Head of caudate nucleus (tissue), 42 donors: ENCODE data around the gene EIPR1.

Source experiments
- DNase-seq, 42 donors: peaks; one replicate each; pipeline versions ENCODE4 v3.0.0 to v3.0.0-alpha.2; 2020 to 2021; ENCODE audit warnings: mixed read lengths in 7 of 42
- intact Hi-C: fragments of 100-400 bp; cut with DNase I; formaldehyde crosslinking; loops from one replicate; pipeline ENCODE4 v1.15.0; 2022

The EIPR1 gene

DNA sequence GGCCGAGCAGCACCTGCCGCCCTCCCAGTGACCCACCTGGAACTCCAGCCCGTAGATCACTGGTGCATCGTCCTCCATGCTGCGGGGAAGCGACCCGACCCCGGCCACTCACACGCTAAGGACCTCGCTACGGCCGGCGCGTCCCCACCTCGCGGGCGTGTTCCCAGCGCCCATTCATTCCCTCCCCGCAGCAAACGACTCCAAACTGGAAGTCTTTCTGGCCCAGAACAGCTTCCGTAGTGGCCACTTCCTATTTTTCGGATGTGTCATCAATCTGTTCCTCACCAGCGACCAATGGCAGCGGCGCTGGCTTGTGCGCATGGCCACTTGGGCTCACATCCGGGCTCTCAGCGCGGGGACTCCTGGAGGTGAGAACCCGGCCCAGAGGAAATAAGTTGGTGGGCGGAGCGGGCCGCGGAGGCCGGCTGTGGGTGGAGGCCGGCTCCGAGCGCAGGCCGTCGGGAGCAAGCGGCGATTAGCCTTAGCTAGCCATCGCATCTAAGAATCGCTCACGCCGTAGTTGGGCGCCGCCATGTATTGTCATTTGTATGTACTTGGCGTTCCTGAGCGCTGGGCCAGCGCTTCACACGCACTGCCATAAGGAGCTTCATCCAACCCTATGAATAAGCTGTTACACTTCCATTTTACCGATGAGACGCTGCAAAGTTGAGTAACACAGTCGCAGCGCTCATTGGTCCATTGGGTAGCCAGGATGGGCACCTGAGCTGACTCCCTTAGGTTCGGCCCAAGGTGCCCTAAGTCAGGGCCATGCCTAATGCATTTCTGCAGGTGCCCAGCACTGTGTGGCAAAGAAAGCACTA, at the start of gene EIPR1:
TSS of gene EIPR1 (minus strand) at position 207 of the 821 bp plus-strand sequence. CDS start at position 78, 129 bp downstream.
- DNase-seq: peak; percentile 88 to 100 (median 98)
- intact Hi-C loops: loop anchor here (5.0 kb wide), 3 partner anchors 76 to 199 kb away; partner anchors contain the start of gene RPS7

DNA sequence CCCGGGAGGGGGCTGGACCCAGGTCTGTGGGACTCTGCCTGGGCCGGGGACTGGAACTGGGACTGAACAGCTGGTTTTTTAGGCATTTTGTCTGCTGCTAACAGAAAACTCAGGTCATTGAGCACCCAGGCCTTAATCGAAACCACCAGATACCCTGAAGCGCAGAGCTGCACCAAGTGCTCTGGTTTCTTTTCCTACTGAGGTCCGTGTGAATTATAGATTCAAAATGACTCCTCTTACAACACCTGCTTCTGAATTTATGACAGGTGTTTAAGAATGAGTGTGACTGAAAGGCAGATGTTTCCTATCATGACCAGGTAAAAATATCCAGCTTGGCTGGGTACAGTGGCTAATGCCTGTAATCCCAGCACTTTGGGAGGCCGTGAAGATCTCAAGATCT, 49.7 kb upstream of the EIPR1 start:
- no peak for DNase-seq
- intact Hi-C loops: no loop called here

DNA sequence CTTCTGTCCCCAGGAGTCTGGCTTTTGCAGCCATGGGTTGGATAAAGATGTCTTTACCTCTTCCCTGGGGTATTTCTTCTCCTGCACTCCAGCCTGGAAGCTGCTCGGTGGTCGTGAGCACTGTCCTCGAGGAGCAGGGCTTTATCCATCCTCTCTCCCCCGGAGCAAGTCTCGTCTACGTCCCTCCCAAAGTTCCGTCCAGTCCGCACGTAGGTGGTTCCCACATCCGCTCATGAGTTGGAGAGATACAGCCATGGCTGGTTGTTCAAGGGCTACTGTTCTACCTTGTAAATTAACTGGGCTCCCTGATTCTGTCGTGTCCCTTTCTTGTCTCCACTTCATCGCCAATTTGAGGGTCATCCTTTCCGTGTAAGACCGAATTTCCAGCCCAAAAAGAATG, 49.0 kb upstream of the EIPR1 start:
- DNase-seq: no peak
- intact Hi-C loops: no loop called here

DNA sequence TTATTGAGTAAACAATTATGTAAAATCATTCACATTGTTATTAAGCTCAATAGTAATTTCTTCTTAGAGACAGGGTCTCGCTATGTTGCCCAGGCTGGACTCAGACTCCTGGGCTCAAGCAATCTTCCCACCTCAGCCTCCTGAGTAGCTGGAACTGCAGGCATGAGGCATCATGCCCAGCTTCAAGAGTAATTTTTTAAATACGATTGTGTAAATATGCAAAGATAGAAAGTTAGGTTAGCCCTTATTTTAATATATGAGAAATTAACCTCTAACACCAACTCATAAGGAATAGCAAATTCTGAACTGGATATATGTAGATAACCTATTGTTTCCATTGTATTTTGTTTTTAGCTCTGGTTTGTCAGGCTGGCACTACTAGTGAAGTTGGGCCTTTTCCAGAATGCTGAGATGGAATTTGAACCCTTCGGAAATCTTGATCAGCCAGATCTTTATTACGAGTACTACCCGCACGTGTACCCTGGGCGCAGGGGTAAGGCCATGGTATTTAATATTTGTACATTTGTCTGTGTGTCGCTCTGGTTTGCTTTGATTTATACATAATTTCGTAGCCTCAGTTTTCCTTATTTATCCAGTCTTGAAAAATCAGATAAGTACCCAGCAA, 46.7 kb upstream of the EIPR1 start:
- DNase-seq: no peak
- intact Hi-C loops: no loop called here

DNA sequence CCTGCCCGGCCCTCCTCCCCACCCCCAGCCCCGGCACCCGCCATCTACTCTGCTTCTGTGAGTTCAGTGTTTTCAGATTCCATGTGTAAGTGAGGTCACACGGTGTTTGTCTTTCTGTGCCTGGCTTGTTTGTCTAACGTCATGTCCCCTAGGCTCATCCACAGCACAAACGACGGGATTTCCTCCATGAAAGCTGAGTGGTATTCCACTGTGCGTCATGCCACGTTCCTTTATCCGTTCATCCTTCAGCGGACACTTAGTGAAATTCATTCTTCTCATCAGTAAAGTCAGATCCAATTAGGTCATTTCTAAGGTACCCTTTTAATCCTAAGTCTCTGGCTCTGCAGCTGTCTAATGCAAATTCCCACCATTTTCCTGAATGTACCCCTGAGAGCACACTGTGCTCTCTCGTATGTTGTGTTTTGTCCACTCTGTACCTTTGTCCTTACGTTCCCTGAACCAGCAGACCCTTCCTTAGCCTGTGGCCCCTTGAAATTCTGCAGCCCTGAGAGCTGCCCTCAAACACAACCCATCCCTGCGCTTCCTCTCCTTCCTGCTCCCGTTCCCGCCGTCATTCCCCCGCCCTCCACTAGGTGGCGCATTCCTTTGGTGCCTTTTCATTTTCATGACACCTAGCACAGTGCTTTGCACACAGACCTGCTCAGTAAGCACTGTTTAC, 46.0 kb upstream of the EIPR1 start:
- peak in 38 of 42 donors; percentile 40 to 89 (median 68) for DNase-seq
- intact Hi-C loops: no loop called here

DNA sequence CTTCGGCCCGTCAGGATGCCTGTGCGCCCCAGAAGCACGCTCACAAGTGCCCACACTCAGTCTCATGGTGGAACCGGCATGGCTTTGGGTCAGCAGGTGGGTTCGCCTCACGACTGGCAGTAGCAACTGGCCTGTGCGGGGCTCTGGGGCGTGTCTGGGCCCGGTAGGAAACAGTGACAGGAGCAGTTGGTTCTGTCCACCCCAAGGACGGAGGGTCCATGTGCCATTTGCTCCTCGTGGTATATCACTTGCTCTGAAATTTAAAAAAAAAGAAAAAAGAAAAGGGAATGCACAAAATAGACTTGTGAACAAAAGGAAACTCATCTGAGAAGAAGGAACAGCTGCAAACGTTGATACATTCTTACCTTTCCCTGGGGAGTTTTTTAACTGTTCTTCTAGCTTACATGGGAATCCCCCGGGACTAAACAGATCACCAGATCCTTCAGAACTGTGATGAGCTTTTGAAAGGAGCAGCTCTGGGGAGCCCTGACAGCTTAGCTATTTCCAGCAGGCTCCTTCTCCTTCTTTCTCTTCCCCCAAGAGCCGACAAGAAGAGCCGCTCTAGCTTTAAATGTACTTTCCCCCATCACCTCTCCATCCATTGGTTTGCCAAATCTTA, 44.7 kb upstream of the EIPR1 start:
- intact Hi-C loops: no loop called here
- DNase-seq: no peak

DNA sequence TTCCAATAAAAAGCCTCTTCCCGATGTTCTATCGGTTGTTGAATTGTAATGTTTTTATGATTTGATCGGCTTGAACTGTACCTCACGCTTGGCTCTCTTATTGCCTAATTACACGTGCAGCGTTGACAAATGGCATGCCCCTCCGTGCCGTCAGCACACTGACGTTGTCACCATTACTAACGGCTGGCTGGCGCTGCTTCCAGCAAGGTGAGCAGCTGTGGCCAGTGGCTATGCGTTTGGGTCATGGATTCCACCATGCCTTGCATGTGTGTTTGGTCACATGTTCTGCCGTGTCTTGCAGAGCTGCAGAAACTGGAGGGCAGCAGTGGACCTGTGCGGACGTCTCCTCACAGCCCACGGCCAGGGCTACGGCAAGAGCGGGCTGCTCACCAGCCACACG, 44.0 kb upstream of the EIPR1 start:
- intact Hi-C loops: no loop called here
- no peak for DNase-seq

DNA sequence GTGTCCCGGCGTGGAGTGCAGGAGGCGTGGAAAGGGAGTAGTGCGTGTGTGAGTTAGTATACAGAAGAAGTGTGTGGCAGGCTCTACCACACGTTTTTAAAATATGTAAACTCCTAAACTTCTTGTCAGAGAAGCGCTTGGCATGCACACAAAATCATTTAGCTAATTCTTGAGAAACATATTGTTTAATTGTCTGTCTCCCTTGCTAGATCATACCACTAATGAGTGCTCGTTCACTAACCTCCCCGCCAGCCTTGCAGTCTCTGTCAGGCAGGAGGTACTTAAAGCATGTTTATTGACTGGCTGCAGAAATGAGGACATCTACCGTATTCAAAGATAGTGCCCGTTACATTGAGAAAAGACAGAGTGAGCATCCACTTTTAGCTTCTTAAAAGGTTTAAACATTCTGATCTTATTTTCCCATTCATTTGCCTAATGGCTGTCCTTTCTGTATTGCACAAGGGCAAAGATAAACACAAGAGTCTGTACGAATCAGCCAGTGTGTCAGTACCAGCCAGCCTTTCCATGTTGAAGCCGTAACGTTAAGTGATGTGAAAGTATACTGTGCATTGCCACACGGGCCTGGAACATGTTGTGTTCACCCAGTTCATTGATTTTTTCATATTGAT, 43.3 kb upstream of the EIPR1 start:
- DNase-seq: no peak
- intact Hi-C loops: no loop called here

DNA sequence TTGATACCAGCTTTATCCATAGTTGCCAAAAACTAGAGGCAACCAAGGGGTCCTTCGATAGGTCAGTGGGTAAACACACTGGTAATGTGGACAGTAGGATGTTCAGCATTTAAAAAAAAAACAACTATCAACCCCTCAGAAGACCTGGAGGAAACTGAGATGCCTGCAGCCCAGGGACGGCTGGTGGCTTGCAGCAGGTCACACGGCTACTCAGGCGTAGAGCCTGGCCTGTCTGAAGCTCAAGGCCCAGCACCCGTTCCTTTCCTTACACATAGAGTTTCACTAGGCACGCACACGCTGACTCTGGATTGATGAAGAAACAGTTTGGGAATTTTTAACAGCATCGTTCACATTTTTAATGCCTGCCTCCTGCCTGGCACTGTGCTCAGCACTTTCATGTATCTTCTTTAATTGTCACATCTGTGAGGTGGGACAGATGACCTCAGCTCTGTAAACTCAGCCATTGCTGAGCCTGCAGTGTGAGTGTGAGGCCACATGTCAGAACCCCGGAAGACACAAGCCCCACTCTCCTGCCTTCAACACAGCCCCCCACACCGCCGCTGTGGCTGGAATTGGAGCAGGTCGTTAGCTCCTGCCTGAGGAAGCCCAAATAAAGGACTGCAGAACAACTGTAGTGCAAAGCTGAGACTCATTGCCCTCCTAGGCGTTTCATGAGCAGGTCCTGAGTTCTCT, 42.6 kb upstream of the EIPR1 start:
- intact Hi-C loops: no loop called here
- no peak for DNase-seq

DNA sequence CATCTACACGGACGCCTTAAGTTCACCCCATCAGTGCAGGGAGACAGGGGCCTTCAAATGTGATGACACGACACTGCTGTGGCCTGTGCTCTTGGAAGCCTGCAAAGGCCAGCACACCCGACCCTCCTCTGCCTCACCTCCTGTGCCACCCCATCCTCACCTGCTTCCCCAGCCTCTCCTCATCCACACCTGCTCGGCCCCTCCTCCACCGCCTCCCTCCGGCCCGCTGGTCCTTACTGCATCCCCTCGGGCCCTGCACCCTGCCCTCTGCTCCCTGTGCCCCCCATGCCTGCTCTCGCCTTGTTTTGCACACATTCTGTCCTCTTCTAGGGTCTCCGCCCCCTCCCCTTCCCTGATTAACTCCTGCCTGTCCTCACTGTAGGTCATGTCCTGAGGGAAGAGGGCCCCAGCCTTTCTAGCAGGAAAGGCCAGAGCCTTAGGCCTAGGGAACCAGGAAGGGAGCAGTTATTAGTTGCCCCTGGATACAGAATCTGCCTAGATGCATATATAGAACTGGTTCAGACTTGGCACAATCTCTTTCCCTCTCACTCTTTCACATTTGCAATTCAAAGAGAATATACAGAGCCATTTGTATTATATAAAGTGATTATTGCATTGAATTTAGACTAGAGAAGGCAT, 41.3 kb upstream of the EIPR1 start:
- intact Hi-C loops: no loop called here
- DNase-seq: no peak

DNA sequence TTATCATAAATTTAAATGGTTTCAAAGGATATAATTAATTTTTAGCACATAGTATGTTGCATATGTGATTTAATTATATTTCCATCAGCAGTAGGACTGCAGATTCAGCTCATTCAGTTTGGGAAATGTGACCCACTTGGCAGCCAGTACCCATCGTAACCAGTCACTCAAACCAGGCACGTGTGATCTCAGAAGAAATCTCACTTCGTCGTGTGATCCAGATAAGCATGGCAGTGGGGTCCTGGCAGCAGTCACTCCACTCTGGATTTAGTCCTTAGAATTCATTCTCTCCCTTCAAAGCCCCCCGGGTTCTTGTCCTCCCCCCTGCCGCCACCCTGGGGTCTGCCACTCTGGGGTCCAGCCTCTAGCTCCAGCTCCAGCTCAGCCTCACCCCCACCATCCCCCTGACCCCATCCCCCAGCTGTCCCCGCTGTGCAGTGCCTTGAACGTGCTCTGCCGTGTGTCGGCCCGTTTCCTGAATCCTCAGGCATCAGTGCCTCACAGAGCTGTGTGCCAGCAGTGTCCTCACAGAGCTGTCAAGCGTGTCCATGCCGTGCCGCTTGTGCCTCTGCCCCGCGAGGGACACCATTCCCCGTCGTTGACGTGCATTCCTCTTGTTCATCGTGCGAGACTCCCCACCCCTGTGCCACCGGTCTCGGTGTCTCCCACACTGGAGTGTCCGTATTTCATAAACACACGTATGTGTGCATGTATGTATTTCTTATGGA, 36.7 kb upstream of the EIPR1 start:
- intact Hi-C loops: no loop called here
- DNase-seq: no peak

DNA sequence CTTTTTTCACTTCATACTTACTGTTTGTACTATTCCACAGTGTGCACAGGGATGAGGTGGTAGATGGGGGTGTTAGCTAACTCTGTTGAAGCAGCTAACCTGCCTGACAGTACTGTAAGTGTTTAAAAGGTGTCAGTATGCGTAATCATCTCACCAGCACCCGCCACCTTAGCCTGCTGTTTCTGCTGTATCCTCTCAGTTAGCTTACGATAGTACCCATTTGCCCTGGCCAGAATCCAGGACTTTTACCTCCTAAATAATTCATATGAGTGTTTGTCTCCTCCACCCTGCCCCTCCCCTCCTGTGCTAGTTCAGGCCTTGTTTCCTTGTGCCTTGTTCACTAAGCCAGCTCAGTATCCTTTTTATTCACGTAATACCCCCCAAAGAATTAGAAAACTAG, 36.1 kb upstream of the EIPR1 start:
- DNase-seq: peak in 15 of 42 donors; percentile 22 to 80 (median 52)
- intact Hi-C loops: no loop called here

DNA sequence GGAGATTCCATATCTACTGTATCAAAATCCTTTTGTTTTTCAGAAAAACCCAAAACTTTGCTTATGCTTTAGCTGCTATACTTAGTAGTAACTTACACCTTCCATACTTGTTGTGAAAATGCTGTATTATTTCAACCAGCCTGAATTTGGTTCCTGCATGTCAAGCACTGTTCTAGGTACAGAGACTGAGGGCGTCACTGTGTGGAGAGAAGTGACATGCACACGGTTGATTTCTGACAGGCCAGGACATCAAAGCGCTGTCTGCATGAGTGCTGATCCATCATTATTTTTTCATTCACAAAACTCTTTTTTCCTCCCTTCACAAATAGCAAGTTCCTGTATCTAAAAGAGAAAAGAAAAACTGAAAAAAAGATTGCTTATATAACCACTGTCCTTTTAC, 33.5 kb upstream of the EIPR1 start:
- peak in 16 of 42 donors; percentile 27 to 82 (median 50) for DNase-seq
- intact Hi-C loops: no loop called here

DNA sequence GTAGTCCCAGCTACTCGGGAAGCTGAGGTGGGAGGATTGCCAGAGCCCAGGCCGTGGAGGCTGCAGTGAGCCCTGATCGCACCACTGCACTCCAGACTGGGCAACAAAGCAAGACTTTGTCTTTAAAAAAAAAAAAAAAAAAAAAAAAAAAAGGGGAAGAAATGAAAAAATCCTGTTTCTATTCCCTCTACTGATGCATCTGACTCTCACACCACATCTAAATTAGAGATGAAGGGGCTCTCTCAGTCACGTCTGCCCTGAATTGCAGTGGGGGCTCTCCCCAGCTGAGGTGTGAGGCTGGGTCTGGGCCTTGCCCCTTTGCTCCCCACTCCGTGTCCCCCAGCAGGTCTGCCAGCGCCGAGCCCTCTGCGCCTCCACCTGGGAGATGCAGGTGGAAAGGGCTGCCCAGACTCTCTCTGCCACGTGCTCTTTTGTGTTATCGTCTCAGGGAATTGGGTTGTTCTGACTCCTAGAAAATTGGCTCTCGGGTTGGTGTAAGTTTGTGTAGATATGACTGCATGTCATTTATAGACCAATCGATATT, 32.1 kb upstream of the EIPR1 start:
- intact Hi-C loops: no loop called here
- DNase-seq: no peak

DNA sequence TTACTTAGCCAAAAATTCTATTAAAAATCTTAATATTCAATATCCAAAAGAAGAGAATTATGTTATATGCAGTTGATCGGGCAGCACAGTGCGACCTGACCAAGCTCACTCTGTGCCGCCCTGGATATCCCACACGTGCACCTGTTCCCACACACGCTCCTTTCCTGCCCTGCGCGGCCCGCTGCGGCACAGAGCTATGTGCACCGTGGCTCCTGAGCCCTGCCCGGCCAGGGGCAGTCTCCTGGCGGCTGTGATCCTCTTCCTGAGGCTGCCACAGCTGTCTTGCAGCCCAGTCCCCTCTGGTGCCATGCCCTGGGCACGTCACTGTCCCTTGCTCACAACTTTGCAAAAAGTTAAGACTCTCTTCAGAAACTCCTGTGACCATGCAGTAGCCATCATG, 31.2 kb upstream of the EIPR1 start:
- no peak for DNase-seq
- intact Hi-C loops: no loop called here

DNA sequence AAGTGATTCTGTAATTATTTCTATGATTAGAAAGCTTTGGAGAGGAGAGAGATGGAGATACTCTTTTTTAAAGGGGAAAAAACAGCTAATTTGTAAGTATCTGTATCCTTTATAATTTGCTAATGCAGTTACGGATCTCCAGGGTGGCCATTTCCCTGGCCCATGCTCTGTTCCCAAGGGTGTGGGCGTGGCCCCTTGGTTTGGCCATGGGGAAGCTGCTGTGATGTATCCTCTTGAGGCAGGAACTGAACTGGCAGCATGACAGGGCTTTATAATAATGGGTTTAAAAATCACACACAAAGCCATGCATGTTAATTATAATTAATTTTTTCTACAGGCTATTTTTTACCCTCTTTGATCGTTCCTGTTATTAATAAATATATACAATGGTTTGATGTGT, 28.9 kb upstream of the EIPR1 start:
- intact Hi-C loops: no loop called here
- DNase-seq: no peak

DNA sequence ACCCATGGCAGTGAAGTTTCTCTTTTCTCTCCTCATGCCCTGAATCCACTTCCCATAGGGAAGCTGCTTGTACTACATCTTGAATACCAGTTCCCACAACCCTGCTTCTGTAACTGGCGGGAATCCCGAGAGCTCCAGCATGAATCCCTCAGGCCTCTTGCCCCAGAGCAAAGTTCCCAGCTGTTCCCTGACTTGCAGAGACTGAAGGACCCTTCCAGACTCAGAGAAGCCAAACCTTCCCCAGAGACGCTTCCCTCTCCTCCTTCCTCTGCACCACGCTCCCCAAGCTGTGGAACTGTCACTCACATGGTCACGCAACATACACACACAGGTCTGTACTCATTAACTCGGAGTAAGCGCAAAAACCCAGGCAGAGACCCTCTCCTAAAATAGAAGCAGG, 28.3 kb upstream of the EIPR1 start:
- no peak for DNase-seq
- intact Hi-C loops: no loop called here
